NCI-H128 (cell line): ENCODE measurements around the gene AGA.

Source experiments
- DNase-seq: peaks from one replicate; lab custom pipeline; 2025; ENCODE audit not compliant: unreplicated experiment; lab: John Stamatoyannopoulos, UW

The AGA gene

GRCh38 chr4:177391287-177391686 is 51.0 kb downstream of the AGA start:
- no peak for DNase-seq

GRCh38 chr4:177386278-177386815 is 55.9 kb downstream of the AGA start:
- no peak for DNase-seq

- DNase-seq: no peak
These were observed 56.5 kb downstream of the AGA start for GRCh38 chr4:177385576-177386277.

- no peak for DNase-seq
These were observed 57.3 kb downstream of the AGA start for GRCh38 chr4:177384856-177385397.

- no peak for DNase-seq
These were observed 60.4 kb downstream of the AGA start for GRCh38 chr4:177381762-177382310.
